Measurements from ENCODE around the gene BTNL2.

- TF ChIP-seq CTCF (IDR thresholded peaks at IDR 0.05): no peak
- no peak for TF ChIP-seq POLR2A (IDR thresholded peaks at IDR 0.05)
- no peak for TF ChIP-seq POLR2AphosphoS5 (IDR thresholded peaks at IDR 0.05)
- no peak for TF ChIP-seq EP300 (IDR thresholded peaks at IDR 0.05)
Measured at GRCh38 chr6:32436995-32437836, 30.2 kb upstream of the BTNL2 start.

Measured in gastroesophageal sphincter (tissue), 3 donors.